HUDEP-2 (cell line): Measurements from ENCODE around the gene S100A2.
"Not testable (repeated sequence)": the region's sequence is repeated elsewhere in the genome, so short reads cannot be mapped to it uniquely, and the experiment has no call there.

Source experiments
- DNase-seq, 76 experiments: peaks; one replicate each; lab custom pipeline; 2025; ENCODE audit not compliant: unreplicated experiment in 76 of 76; lab: John Stamatoyannopoulos, UW

Gene S100A2

DNA sequence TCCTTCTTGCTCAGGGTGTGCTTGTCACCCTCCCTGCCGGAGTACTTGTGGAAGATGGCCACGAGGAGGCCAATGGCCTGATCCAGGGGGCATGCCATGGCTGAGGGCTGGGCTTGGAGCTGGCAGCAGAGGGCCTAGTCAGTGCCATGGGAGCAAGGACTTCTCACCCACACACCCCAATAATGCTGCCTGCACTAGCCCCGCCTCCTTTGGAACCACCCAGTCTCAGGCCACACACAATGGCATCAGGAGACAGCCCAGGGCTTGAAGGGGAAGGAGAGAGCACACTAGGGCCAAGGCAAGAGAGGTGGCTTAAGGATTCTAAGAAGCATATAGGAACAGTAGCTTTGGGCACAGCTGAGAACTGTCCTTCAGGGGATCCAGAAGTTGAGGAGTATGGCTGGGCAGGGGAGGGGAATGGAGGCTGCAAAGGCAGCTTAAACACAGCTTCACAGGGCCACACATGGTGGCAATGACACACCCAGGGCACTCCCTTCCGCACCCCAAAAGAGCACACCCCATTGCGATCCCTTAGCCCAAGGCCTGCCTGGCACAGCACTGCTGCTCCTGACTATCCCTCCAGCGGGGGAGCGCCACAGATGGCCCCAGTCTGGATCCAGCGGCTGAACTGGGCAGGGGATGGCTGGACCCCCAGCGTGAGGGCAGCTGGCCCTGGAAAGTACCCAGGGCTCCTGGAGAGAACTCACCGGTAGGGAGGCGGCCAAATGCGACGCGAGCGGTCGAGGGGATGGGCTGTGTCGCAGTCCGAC lies 30.2 kb downstream of the S100A2 start, which contains the start of gene S100A6:
Gene S100A6 (minus strand): TSS at position 750 of the 770 bp plus-strand sequence. CDS start 652 bp downstream, at position 98.
- DNase-seq: peak in 62 of 76 experiments; percentile 23 to 75 (median 54)

DNA sequence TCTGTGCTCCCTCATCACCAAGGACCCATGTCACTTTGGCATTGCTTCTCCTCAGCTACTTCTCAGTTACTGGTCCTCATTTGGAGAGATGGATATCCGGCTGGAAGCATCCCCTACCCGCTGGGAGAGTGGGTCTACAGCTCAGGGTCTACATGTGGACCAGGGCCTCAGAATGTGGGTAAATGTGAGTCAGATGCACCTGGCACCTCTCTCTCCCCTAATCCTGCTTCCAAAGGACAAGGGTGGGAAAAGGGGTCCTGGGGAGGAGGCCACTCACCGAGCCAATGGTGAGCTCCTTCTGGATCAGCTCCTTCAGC lies 30.8 kb downstream of the S100A2 start:
- DNase-seq: no peak

DNA sequence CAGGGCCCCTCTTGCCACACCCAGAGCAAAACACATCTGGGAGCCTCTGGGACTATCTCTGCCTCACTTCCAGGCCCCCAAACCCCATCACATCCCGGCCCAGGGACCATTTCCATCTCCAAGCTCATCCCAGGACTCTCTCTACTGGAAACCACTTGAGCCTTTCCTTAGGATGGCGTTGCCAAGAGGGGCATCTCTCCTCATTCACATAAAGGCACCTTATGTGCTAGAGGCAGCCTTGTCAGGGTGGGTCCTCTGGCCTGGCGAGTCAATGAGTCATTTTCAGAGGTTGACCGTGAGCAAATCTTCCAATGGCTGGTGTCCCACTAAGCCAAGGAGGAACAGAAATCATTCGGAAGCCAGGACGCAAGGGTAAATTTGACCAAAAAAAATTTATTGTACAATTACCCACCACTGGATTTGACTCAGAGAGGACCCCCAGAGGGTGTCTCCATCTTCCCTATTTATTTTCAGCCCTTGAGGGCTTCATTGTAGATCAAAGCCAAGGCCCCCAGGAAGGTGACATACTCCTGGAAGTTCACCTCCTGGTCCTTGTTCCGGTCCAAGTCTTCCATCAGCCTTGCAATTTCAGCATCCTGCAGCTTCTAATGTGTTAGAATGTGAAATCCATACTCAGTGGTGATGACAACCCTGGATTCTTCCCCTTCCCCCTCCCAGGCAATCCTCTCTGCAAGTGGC lies 31.3 kb downstream of the S100A2 start:
- peak in 9 of 76 experiments; percentile 18 to 71 (median 45) for DNase-seq

DNA sequence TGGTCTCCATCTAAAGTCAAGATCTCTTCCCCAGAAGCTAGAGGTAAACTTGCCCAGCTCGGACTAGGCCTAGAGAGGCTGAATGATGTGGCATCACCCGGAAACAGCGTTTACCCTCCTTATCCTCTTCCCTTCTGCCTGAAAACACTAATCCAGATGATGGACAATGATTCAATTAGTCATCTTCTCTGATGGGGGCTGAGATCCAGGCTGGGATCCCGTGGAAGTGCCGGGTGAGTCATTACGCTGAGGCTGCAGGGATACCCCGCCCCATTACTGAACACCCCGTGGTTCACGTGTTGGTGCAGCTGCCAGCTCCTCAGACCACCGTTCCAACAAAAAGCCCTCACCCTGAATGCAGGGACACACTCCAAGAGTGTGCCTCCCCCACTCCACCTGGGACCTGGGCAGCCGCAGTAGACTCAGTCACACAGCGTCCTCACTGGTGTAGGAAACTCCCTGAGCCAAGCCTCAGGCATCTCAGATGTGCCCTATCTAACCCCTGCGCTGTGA lies 31.9 kb downstream of the S100A2 start:
- peak in 48 of 76 experiments; percentile 23 to 77 (median 54) for DNase-seq

DNA sequence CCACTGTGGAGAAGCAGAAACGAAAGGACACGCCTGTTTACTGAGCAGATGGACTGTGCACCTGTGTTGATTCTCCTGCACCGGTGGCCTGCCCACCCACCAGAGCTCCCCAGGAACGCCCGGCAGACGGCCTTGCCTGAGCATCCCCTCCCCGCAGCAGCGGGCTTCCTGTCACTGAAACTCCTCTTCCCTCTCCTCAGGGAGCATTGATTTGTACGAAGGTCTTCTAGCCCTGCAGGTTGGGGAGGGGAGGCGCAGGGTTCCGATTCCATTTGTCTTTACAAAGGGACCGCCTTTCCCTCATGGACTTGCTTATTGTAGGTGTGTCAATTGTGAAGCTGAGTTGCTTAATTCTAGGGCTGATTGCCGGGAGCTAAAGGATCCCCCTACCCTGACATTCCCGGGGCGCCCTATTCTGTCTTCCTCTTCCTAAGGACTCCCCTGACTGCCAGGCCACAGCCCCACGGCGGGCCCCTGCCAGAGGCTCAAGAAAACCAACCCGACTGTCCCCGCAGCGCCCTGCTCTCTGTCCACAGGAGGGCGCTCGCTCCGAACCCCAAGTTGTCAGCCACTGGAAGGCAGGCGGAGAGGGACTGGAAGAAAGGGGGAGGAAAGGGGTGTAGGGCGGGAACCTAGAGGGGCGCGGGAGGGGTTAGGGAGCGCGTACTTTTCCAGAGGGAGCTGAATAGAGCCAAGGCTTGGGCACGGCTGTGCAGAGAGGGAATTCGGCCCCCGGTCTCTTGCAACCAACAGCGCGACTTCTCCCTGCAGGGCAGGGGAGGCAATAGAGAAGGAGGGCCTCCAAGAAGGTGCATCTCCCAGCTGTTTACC lies 32.7 kb downstream of the S100A2 start:
- DNase-seq: peak in 74 of 76 experiments; percentile 19 to 90 (median 78)

DNA sequence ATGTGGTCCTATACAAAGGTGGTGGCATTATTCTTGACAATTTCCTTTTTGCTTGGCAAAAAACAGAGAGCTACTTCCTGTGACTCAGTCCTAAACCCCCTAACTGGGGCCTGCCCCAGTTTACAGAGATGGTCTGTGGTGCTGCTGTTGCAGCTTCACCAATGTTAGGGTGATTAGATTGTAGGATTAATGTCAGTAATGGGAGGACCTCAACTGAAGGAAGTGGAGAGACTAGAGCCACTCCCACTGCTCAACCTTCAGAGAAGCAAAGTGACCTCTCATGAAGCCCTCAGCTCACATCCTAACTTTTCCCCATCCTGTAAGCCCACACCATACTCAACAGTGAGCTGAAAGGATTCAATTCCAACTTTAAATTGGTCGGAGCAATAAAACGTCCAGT lies 33.5 kb downstream of the S100A2 start:
- peak in 57 of 76 experiments; percentile 20 to 84 (median 52) for DNase-seq

DNA sequence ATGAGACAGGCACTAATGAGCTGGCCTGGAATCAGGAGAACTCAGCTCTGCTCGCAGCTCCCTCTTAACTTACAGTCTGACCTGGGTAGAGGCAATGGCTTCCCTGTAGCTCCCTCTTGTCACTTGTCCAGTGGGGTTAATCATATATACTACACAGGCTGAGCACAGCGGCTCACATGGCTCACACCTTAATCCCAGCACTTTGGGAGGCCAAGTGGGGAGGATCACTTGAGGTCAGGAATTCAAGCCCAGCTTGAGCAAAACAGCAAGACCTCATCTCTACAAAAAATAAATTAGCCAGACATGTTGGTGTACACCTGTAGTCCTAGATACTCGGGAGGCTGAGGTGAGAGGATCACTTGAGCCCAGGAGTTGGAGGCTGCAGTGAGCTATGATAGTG lies 34.0 kb downstream of the S100A2 start:
- DNase-seq: peak in 1 of 76 experiments; percentile 0

DNA sequence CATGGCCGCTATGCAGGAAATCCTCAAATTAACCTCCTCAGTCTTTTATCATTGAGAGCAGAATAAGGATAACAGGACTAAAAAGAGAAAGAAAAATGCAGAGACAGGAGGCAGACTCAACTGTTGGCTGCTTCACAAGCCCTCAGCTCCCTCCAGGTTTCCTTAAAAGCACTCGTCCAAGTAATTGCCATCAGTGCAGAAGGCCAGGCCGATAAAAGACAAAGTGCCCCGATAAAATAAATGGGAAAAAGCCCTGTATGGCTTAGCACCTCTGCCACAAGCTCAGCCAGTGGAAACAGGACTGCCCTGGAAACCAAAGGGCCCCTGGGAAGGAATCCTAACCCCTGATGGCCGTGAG lies 38.0 kb downstream of the S100A2 start:
- no peak for DNase-seq

DNA sequence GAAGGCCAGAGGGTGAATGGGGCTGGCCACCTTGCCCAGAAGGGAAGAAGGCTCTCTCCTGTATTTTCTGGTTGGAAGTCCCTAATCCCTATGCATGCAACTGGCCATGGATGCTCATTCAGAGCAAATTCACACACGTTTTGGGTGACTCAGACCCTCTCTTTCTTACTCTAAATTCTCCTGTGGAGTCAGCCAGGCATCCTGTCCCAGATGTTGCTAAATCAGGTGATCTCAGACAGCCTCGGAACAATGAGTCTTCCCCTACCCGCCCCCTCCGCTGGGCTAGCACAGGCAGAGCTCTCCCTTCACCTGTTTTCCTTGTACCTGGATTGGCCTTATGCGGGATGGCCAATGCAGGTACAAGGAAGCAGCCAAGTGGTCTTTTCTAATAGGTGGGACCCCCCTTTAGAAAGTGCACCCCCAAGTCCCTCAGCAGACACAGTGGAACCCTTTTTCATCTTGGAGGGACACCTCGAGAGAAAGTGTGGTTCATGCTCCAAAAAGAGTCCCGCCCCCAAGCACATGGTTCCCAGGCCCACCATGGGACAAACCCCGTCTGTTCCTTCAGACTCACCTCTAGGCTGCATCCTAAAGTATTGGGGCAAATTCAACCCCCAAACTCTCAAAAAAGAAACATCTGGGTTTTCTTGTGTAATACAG lies 38.5 kb downstream of the S100A2 start:
- DNase-seq: peak in 2 of 76 experiments; percentile 37 to 48

DNA sequence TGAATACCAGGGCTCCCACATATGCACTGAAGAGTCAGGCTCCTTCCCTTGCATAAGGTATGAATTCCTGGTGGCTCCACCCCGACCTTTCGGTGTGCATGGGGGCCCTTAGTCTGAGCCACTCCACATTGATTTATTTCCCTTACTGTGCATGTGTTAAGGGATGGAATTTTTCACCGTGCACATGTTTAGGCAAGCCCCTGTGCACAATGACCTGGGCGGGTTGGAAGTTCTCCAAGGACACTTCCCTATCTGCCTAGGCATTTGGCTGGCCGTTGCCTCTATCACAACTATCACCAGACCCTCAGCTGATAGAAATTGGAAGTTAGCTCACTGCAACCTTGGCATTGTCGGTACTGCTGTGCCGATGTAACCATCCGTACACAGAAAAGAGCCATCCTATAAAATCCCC lies 39.5 kb downstream of the S100A2 start:
- peak in 74 of 76 experiments; percentile 39 to 96 (median 85) for DNase-seq

DNA sequence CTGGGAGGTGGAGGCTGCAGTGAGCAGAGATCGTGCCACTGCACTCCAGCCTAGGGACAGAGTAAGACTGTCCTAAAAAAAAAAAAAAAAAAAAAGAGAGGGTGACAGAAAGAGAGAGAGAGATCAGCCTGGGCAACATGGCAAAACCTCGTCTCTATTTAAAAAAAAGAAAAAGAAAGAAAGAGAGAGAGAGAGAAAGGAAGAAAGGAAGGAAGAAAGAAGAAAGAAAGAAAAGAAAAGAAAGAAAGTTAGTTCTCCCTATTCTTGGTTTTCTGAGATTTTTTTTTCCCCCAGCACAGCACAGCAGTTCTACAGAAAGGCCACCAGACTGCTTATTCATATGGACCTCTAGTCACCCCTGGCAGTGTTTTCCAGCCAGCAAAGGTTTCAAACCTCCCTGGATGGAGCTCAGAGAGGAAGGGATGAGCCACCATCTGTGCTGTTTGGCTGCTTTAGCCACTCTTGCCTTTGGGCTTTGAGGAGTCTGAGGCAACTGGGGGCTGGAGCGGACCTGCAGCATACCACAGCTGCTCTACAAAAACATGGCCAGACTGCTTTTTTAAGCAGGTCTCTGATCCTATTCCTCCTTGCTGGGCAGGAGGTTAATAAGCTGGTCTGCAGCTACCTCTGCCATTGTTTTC lies 40.4 kb downstream of the S100A2 start:
- DNase-seq: peak in 5 of 76 experiments; percentile 10 to 40 (median 26)

DNA sequence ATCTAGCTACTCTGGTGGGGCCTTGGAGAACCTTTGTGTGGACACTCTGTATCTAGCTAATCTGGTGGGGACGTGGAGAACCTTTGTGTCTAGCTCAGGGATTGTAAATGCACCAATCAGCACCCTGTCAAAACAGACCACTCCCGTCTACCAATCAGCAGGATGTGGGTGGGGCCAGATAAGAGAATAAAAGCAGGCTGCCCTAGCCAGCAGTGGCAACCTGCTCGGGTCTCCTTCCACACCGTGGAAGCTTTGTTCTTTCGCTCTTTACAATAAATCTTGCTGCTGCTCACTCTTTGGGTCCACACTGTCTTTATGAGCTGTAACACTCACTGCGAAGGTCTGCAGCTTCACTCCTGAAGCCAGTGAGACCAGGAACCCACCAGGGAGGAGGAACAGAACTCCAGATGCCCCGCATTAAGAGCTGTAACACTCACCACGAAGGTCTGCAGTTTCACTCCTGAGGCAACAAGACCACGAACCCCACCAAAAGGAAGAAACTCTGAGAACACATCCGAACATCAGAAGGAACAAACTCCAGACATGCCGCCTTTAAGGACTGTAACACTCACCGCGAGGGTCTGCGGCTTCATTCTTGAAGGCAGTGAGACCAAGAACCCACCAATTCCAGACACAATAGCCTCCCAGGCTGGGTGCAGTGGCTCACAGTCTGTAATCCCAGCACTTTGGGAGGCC lies 43.1 kb downstream of the S100A2 start:
- DNase-seq: peak in 5 of 76 experiments; percentile 10 to 24 (median 13)

DNA sequence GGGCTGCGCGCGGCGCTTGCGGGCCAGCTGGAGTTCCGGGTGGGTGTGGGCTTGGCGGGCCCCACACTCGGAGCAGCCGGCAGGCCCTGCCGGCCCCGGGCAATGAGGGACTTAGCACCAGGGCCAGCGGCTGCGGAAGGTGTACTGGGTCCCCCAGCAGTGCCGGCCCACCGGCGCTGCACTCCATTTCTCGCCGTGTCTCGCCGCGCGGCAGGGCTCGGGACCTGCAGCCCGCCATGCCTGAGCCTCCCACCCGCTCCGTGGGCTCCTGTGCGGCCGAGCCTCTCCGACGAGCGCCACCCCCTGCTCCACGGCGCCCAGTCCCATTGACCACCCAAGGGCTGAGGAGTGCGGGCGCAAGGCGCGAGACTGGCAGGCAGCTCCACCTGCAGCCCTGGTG lies 43.8 kb downstream of the S100A2 start:
- DNase-seq: not testable (repeated sequence)

DNA sequence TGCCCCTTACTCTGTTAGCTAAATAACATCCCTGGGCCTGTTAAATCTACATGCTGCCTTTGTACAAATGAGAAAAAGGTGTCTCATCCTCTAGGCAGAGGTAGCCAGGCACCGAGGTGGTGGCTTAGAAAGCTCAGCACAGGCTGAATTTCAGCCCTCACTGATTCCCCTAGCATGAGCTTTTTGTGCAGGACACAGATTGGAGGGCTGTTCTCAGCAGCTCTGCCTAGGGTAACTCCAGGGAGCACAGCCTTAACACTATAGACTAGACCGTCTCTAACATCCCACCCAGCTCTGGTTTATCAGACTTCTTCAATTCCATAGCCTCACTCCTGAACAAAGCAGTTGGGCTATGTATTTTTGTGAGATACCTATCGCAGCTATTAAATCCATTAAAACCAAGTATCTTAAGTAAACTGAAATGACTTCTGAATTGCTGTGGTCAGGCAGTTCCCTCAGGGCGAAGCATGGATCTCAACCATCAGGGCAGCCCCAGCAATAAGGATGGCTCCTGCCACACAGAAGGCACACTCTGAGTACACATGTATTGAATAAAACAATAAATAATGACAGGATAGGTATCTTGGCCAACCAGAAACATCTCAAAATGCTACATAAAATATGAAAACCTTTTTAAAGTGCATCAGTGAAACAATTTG lies 44.7 kb downstream of the S100A2 start:
- DNase-seq: peak in 1 of 76 experiments; percentile 1

DNA sequence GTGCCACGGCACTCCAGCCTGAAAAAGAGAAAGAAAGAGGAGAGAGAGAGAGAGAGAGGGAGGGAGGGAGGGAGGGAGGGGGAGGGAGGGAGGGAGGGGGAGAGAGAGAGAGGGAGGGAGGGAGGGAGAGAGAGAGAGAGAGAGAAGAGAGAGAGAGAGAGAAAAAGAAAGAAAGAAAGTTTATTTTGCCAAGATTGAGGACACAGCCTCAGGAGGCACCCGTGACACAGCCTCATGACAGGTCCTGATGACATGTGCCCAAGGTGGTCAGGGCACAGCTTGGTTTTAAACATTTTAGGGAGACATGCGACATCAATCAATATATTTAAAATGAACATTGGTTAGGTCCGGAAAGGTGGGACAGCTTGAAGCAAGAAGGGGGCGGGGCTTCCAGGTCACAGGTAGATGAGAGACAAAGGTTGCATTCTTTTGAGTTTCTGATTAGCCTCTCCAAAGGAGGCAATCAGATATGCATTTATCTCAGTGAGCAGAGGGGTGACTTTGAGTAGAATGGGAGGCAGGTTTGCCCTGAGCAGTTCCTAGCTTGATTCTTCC lies 45.4 kb downstream of the S100A2 start:
- peak in 1 of 76 experiments; percentile 15 for DNase-seq

DNA sequence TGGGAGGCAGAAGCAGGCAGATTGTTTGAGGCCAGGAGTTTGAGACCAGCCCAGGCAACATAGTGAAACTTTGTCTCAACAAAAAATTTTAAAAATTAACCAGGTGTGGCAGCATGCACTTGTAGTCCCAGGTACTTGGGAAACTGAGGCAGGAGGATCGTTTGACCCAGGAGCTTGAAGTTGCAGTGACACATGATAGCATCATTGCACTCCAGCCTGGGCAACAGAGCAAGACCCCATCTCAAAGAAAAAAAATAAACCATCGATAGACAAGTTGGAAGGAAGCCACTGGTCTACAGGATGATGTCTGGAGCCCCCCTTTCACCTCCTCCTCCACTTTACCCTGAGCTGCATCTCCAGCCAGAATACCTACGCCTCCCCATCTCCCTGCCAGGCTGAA lies 46.4 kb downstream of the S100A2 start:
- DNase-seq: no peak

DNA sequence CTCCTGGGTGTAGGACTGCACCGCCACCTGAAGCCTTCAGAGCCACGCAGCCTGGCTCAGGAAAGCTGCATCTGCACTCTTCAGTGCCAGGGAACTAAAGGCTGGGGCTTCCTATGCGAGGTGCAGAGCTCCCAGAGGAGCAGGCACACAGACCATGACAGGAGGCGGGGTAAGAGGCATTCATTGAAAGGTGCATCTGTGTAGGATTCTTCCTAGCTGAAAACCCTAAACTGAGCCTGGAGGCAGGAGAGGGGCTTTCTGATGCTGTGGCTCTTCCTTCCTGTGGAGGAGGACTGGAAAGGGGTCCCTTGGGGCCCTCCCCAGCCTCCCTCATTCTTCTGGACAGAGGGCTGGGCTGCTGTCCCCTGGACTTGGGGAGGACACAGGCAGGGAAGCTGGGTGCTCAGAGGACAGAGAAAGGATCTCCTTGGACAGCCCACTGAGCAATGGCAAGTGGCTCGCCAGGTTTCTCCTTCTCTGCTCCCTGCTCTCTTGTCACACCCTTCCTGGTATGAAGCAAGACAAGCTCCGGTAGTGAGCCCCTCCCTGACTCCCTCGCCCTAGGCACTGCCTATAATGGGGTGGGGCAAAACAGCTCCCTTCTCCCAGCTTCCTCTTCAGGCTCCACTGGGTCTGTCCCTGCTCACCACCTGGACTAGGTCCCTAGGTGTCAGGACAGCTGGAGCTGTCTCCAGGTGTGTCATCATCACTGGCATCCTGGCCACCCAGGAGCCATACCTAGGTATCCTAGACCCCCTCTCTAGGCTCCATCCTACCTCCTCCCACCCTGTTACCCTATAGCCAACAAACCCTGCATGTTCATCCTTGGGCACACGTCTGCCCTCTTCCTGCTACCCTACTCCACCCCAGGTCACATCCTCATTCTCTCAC lies 49.9 kb downstream of the S100A2 start:
- DNase-seq: peak in 66 of 76 experiments; percentile 10 to 77 (median 49)
